ENCODE measurements around the gene SNED1.

SNED1 gene

DNA sequence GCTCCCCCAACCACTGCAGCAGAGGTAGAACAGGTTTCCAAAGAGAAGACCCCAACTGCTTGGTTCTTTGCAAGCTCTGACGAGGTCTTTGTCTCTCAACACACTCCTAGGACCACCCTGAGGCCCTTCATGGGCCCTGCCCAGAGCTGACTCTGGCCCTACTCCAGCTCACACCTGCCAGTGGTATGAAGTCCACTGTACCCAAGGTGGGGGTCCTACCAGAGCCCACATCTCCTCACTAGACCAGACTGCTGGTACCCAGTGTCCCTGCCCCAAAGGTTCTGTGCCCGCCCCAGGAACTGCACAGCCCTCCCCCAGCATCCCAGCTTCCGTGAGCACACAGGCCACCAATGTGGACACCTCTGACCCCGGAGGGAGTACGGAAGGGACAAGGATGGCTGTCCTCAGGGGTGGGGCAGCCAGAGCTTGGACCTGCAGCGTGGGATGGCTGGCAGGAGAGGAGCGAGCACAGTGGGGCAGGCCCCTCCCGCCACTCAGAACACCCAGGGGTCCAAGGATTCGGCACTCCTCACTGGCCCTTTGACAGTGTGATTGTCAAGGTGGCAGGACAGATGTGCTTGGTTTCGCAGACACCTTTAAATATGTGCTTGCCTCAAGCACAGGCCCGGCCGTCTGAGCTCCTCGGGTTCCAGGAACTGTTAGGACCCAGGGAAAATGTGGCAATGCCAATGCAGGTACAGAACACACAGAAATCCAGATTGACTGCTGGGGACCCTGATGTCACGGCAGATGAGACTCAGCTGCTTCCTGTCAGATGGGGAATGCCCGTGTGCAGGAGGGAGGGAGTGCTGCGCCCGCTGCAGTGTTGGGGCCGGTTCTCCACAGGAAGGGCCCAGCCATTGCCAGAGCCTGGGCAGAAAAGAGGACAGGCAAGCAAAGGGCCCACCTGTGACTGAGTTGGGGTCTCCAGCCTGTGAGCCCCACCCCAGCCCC, 52.5 kb downstream of the SNED1 start:
- DNase-seq, result no peak

DNA sequence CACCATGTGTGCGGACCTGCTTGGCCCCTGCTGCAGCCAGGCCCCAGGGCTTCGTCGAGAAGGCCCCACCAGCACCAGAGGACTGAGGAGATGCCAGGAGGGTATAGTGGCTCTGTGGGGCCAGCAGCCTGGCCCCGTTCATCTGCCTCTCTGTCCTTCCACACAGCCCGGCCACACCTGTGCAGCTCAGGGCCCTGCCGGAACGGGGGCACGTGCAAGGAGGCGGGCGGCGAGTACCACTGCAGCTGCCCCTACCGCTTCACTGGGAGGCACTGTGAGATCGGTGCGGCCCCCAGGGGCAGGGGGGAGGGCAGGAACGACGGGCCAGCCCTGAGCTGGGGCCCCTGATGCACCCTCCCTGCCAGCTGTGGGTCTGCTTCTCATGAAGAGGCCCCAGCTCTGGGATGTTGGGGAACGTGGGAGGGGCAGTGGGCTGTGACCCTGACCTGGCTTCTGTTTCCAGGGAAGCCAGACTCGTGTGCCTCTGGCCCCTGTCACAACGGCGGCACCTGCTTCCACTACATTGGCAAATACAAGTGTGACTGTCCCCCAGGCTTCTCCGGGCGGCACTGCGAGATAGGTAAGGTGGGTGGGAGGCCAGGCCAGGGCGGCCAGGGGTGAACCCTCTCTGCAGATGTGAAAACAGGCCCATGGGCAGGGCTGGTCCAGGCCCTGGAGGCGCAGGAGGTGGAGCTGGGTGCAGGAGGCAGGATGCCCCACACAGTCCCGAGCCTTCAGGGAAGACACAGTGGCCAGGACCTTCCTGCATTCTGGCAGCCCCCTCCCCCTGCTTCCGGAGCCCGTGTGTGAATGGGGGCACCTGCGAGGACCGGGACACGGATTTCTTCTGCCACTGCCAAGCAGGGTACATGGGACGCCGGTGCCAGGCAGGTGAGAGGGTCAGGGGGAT, 53.4 kb downstream of the SNED1 start:
- DNase-seq, result no peak

DNA sequence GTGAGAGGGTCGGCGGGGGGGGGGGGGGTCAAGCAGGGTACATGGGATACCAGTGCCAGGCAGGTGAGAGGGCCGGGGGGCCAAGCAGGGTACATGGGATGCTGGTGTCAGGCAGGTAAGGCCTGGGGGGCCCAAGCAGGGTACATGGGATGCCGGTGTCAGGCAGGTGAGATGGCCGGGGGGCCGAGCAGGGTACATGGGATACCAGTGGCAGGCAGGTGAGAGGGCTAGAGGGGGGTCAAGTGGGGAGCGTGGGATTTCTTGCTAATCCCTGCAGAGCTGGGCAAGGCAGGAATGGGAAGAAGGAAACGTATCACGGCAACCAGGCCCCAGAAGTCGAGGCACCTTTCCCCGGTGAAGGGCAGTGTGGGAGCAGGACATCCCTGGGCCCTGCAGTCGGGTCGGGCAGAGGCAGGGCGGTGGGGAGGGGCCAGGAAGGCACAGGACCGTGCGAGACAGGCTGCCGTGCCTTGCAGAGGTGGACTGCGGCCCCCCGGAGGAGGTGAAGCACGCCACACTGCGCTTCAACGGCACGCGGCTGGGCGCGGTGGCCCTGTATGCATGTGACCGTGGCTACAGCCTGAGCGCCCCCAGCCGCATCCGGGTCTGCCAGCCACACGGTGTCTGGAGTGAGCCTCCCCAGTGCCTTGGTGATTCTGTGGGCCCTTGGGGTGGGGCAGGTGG, 54.4 kb downstream of the SNED1 start:
- DNase-seq, result no peak

DNA sequence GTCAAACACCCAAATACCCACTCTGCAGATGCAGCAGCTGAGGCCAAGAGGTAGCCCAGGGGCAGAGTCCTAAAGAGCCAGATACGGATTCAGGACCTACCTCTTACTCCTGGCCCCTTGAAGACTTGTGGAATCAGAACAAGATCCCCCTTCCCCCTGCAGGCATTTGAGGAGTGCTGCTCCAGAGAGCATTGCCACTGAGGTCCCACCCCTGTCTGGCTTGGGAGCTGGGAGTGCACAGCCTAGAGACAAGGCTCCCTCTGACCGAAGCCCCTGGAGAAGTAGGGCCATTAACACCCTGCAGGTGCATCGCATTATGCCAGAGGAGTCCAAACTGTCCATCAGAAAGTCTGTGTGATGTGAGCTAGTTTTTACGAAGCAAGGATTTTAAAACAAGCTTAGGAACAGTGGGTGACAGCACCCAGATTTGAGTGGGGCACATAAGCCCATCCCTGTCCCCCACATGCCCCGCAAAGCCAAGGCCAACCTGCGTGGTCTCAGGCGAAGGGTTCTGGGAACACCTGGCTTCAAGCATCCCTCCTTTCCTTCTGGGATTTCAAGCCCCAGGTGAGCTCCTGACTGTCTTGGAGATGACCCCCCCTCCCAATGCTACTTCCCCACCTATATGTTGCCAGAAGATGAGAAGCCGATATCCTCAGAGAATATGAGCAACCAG, 55.3 kb downstream of the SNED1 start:
- no peak for DNase-seq

DNA sequence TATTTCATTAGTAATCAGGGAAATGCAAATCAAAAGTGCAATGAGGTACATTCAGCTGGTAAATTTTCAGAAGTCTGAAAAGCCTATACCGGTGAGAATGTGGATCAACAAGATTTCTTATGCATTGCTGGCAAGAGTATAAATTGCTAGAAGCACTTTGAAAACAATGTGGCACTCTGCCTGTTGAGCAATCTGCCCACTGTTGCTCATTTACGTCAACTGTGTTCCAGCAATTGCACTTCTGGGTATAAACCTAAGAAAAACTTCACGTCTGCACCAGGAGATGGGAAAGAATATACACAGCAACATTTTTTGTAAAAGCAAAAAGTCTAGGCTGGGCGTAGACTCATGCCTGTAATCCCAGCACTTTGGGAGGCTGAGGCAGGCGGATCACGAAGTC, 62.9 kb downstream of the SNED1 start:
- no peak for DNase-seq

DNA sequence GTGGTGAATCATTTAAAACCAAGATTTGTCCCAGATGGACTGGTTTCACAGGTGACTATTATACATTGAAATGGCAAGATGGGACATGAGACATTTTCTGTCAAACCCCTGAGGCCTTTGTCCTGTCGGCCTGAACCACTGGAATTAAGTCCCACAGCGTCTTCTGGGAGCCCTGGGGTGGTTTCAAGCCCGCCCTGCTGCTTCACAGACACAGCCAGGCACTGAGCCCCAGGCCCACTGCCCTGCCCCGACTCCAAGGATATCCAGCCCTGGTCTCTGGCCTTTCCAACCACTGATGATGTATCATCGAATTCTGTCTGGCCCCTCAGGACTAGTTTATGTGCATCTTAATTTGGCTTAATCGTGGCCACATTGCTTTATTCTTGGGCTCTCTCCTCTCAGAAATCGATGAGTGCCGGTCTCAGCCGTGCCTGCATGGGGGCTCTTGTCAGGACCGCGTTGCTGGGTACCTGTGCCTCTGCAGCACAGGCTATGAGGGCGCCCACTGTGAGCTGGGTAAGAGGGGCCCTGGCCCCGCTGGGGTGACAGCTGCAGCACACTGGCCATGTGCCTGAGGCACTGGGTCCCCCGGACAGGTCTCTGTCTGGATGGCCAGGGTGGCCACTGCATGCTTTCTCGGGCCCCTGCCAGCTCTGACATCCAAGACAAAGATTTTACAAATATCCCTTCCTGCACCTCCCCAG, 64.1 kb downstream of the SNED1 start:
- DNase-seq, result no peak

DNA sequence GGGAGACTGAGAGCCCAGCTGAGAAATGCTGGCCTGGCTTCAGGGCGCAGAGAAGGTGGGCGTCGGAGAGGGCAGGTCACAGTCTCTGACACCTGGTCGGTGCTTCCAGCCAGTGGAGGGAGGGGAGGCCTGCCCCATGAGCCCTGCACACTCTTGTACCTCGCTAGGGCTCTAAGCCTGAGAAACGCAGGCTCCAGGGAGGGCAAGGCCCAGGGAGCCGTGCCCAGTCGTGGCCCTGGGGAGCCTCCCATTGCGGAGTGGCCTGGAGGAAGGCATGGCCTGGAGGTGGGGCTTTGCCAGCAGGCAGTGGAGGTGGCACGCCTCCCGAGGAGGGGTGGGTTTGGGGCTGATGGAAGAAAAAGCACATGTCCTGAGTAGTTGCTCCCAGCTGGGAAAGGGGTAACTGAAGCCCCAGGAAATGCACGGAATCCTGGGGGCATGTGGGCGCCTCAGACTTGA, 64.7 kb downstream of the SNED1 start:
- no peak for DNase-seq

- no peak for DNase-seq
Measured at GRCh38 chr2:241063587-241063986, 65.2 kb downstream of the SNED1 start.

DNA sequence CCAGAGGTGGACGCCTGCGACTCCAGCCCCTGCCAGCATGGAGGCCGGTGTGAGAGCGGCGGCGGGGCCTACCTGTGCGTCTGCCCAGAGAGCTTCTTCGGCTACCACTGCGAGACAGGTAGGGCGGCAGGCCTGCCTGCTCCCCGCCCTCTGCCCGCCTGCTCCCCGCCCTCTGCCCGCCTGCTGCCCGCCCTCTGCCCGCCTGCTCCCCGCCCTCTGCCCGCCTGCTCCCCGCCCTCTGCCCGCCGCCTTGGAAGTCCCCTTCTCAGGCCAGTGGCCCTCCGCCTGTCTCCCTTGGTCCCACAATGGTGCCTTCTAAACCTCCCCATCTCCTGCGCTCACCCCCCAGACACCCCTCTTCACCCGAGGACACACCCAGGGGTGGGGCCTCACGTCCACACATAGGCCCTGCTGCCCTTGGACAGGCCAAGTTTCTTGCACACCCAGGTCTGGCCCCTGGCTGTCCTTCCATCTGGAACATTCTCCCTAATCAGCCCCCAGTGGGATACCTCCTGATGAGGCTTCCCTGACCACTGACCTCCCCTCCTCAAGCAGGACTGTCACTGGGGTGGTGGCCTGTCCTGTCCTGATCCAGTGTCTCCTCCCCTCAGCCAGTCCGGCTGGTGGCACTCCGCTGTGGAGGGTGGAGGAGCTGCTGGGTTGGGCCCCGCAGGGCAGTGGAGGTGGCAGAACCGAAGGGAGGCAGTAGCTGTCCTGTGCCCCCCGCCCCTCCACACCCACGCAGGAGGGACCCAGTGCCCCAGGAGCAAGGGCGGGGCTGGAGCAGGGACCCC, 65.8 kb downstream of the SNED1 start:
- DNase-seq, result peak; percentile 24

- no peak for DNase-seq
Measured at GRCh38 chr2:241064802-241065354, 66.5 kb downstream of the SNED1 start.

GRCh38 chr2:241065355-241065803, 67.0 kb downstream of the SNED1 start:
- no peak for DNase-seq

- no peak for DNase-seq
Measured at GRCh38 chr2:241066171-241066892, 67.9 kb downstream of the SNED1 start.

DNA sequence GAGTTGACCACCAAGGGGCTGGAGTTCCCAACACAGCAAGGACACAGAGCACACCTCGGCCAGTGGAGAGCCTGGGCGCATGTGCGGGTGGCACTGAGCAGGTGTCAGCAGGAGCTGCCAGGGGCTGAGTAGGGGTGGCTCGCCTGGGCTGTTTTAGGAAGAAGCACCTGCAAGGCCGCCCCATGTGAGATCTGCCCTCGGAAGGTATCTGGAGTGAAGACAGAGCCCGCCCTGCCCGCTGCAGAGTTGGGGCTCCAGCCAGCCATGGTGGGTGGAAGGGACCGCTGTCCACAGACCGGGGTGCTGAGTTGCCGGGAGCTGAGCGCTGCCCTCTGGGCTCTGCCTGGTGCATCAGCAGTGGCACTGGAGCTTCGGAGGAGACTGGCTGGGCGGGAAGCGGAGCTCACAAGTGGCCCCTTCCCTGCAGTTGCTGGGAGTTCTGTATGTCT, 68.5 kb downstream of the SNED1 start:
- no peak for DNase-seq

DNA sequence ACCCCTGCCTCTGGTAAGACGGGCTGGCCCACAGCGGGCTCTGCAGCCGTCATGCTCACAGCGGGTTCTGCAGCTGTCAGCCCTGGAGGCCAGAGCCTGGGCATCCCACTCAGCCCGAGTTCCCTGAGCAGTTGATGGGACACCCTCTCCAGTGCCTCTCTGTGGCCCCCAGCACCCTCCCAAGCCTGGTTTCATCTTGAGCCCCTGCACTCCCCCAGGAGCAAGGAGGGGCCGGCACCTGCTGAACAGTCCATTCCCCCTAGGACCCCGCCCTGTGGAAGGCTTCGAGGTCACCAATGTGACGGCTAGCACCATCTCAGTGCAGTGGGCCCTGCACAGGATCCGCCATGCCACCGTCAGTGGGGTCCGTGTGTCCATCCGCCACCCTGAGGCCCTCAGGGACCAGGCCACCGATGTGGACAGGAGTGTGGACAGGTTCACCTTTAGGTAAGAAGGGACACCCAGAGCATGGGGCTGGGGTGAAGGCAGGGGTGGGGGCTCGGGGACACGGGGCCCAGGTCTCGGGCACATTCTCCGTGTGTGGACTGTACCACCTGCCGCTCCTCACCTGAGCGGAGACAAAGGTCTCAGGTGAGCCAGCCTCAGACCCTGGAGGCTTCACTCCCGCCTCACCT, 69.2 kb downstream of the SNED1 start:
- DNase-seq, result no peak

- DNase-seq, result no peak
Measured at GRCh38 chr2:241068136-241068941, 69.9 kb downstream of the SNED1 start.

GRCh38 chr2:241068942-241069810, 70.8 kb downstream of the SNED1 start:
- no peak for DNase-seq

- DNase-seq, result no peak
Measured at GRCh38 chr2:241069821-241070281, 71.4 kb downstream of the SNED1 start.

Data from NCI-H2227 treated with DMSO at 0.1 percent for 48 hours (cell line).